GM11168 (cell line): ENCODE data around the gene NOC4L.
"Not testable (repeated sequence)": the region's sequence is repeated elsewhere in the genome, so short reads cannot be mapped to it uniquely, and the experiment has no call there.

Experiments
- in situ Hi-C: fragments of 300-500 bp; cut with MboI; formaldehyde crosslinking; loops from one replicate; pipeline ENCODE4 v1.12.0; 2022; ENCODE audit warnings: low sequenced_read_pairs; ENCODE audit not compliant: unreplicated experiment

The NOC4L gene

GRCh38 chr12:132140918-132141841 is 3.1 kb upstream of the NOC4L start:
- in situ Hi-C loops = no loop called here

- in situ Hi-C loops = no loop called here
These were observed 2.1 kb upstream of the NOC4L start for GRCh38 chr12:132141976-132142678.

- in situ Hi-C loops = no loop called here
These were observed 1.4 kb upstream of the NOC4L start for GRCh38 chr12:132142679-132143335.

- in situ Hi-C loops = no loop called here
These were observed 753 bp upstream of the NOC4L start for GRCh38 chr12:132143336-132144071.

GRCh38 chr12:132144810-132145168 is 532 bp downstream of the NOC4L start:
- in situ Hi-C loops = no loop called here

GRCh38 chr12:132145334-132145733 is 1.1 kb downstream of the NOC4L start:
- in situ Hi-C loops = no loop called here

- in situ Hi-C loops = no loop called here
These were observed 1.8 kb downstream of the NOC4L start for GRCh38 chr12:132146098-132146497.

- in situ Hi-C loops = no loop called here
These were observed 2.6 kb downstream of the NOC4L start for GRCh38 chr12:132146772-132147422.

GRCh38 chr12:132147423-132148367 is 3.4 kb downstream of the NOC4L start:
- in situ Hi-C loops = no loop called here

GRCh38 chr12:132148368-132149045 is 4.2 kb downstream of the NOC4L start:
- in situ Hi-C loops = no loop called here

- in situ Hi-C loops = not testable (repeated sequence)
These were observed 5.3 kb downstream of the NOC4L start for GRCh38 chr12:132149526-132149925.

GRCh38 chr12:132150780-132151144 is 6.5 kb downstream of the NOC4L start:
- in situ Hi-C loops = no loop called here

GRCh38 chr12:132151145-132151765 is 7.0 kb downstream of the NOC4L start:
- in situ Hi-C loops = no loop called here

- in situ Hi-C loops = no loop called here
These were observed 7.6 kb downstream of the NOC4L start for GRCh38 chr12:132151766-132152410.

GRCh38 chr12:132152411-132152821 is 8.2 kb downstream of the NOC4L start:
- in situ Hi-C loops = no loop called here

GRCh38 chr12:132152953-132153352 is 8.7 kb downstream of the NOC4L start:
- in situ Hi-C loops = no loop called here
